ENCODE data around the gene LRRC41. TPM values are rescaled to one million over a fixed set of nuclear protein-coding genes. Genes with fewer than 3 reads are reported as not detected.
"Not testable (repeated sequence)": the region's sequence is repeated elsewhere in the genome, so short reads cannot be mapped to it uniquely, and the experiment has no call there.

Gene LRRC41
- total and polyA plus RNA-seq, 12 donors = 15.4 to 52.5 (median 41.7) TPM

DNA sequence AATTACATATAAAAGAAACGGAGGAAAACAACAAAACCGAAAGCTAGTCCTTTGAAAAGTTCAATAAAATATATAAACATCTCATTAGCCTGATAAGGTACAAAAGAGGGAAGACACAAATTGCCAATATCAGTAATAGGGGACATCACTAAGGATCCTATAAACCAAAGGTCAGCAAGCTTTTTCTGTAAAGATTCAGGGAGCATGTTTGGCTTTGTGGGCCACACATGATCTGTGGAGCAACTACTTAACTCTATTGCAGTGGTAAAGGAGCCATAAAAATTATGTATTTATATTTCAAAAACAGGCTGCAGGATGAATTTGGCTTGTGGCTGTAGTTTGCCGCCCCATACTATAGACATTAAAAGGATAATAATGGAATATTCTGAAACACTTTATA lies 31.7 kb upstream of the LRRC41 start:
- Histone ChIP-seq H3K9me3 (no peaks in the 10 kb centered on the region), H3K27me3 (no peaks in the 10 kb centered on the region), H3K4me1 (peaks cover 0 to 7% (median 5%) of the 10 kb centered on the region in 9 donors), H3K4me3 (no peak overlapping the region), H3K27ac (no peak overlapping the region), H3K36me3 (no peaks in the 10 kb centered on the region)
- TF ChIP-seq, protein P1, sequence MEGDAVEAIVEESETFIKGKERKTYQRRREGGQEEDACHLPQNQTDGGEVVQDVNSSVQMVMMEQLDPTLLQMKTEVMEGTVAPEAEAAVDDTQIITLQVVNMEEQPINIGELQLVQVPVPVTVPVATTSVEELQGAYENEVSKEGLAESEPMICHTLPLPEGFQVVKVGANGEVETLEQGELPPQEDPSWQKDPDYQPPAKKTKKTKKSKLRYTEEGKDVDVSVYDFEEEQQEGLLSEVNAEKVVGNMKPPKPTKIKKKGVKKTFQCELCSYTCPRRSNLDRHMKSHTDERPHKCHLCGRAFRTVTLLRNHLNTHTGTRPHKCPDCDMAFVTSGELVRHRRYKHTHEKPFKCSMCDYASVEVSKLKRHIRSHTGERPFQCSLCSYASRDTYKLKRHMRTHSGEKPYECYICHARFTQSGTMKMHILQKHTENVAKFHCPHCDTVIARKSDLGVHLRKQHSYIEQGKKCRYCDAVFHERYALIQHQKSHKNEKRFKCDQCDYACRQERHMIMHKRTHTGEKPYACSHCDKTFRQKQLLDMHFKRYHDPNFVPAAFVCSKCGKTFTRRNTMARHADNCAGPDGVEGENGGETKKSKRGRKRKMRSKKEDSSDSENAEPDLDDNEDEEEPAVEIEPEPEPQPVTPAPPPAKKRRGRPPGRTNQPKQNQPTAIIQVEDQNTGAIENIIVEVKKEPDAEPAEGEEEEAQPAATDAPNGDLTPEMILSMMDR (IDR thresholded peaks at IDR 0.05) = no peak
- intact Hi-C loops (cut with DNase I) = no loop called here
- no peak for ATAC-seq
- WGBS, 2 donors = 94 to 96% methylated on average over 3 of the region's 3 CpGs
- DNase-seq = no peak

DNA sequence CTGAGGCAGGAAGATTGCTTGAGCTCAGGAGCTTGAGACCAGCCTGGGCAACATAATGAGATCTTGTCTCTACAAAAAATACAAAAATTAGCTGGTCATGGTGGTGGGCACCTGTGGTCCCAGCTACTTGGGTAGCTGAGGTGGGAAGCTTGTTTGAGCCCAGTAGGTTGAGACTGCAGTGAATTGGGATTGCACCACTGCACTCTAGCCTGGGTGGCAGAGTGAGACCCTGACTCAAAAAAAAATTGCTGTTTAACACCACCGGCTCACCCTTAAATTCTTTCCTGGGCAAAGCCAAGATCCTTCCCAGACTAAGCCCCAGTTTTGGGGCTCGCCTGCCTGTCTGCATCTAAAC lies 30.6 kb upstream of the LRRC41 start:
- Histone ChIP-seq H3K9me3 (no peaks in the 10 kb centered on the region), H3K36me3 (no peaks in the 10 kb centered on the region), H3K4me3 (no peak overlapping the region), H3K27ac (no peak overlapping the region), H3K27me3 (no peaks in the 10 kb centered on the region), H3K4me1 (no peaks in the 10 kb centered on the region)
- TF ChIP-seq, protein P1 (IDR thresholded peaks at IDR 0.05) = no peak
- 84 to 85% methylated on average over 2 of the region's 2 CpGs for WGBS, 2 donors
- no peak for DNase-seq
- intact Hi-C loops (cut with DNase I) = no loop called here
- ATAC-seq = no peak

DNA sequence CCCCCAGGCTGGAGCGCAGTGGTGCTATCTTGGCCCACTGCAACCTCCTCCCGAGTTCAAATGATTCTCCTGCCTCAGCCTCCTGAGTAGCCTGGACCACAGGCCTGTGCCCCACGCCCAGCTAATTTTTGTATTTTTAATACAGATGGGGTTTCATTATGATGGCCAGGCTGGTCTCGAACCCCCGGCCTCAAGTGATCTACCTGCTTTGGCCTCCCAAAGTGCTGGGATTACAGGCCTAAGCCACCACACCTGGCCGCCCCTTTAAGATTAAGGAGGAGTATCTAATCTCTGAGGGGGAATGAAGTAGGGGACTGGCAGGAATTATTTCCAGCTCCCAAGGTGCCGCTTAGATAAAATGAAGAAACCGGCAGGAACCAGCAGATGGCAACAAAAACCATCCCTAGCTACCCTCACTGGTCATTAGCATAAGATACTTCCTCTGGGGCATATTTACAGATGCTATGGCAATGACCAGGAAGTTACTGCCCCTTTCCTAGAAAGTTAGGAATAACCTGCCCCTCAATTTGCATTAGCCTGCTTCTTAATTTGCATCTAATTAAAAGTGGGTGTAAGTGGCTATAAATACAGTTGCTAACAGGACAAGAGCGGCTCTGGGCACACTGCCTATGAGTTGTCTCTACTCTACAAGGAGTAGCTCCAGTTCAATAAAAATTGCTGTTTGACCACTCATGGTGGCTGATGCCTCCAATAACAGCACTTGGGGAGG lies 30.0 kb upstream of the LRRC41 start:
- no peak overlapping the region for H3K4me3 ChIP-seq
- WGBS, 2 donors = 74 to 76% methylated on average over 9 of the region's 9 CpGs
- no peak overlapping the region for H3K27ac ChIP-seq
- TF ChIP-seq, protein P1 (IDR thresholded peaks at IDR 0.05) = peak in 2 of 9 donors; percentile 20 to 35
- H3K4me1 ChIP-seq = no peaks in the 10 kb centered on the region
- intact Hi-C loops (cut with DNase I) = no loop called here
- peak in 1 of 8 donors; percentile 38 for ATAC-seq
- H3K27me3 ChIP-seq = no peaks in the 10 kb centered on the region
- H3K9me3 ChIP-seq = no peaks in the 10 kb centered on the region
- DNase-seq = no peak
- H3K36me3 ChIP-seq = no peaks in the 10 kb centered on the region

DNA sequence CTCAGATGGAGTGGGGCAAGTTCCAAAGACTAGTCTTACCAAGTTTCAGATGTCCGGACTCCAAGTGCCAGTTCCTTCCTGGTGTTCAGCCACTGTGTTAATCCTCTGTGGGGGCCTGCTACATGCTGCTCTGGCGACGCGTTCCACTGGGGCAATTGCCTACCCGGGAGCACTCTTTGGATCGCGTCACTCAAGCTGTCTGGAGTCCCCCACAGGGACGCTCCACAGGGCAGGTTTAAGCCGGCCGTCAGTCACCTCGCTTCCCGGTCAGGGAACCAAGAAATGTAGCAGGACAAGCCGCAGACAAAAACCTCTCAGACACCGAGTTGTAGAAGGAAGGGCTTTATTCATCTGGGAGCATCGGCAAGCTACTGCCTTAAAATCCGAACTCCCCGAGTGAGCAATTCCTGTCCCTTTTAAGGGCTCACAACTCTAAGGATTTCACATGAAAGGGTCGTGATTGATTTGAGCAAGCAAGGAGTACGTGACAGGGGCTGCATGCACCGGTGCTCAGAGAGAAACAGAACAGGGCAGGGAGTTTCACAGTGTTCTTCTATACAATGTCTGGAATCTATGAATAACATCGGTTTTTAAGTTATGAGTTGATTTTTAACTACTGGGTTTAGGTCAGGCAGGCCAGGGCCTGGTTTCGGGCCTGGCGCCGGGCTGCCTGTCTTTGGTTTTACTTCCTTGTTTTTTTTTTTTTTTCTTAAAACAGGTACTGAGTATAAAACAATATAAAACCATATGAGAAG lies 28.5 kb upstream of the LRRC41 start:
- H3K4me1 ChIP-seq; H3K27me3 ChIP-seq; H3K36me3 ChIP-seq; H3K4me3 ChIP-seq; ATAC-seq; DNase-seq; intact Hi-C loops (cut with DNase I); H3K27ac ChIP-seq; H3K9me3 ChIP-seq: not testable (repeated sequence)
- WGBS, 2 donors = 81 to 82% methylated on average over 24 of the region's 24 CpGs

DNA sequence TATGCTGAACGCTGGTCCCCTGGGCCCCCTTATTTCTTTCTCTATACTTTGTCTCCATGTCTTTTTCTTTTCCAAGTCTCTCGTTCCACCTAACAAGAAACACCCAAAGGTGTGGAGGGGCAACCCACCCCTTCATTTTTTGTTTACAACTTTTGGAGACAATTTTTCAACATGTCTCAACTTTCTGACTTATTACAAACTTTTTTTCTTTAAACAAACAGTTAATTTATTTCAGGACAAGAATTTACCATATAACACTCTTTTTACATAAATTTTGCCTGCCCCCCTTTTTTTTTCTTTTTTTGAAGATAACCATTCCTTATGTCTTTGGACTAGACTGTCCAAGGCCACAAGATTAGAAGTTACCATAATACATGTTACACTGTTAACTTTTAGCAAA lies 27.0 kb upstream of the LRRC41 start:
- H3K4me1 ChIP-seq; H3K27me3 ChIP-seq; H3K4me3 ChIP-seq; ATAC-seq; H3K27ac ChIP-seq; DNase-seq; H3K9me3 ChIP-seq; intact Hi-C loops (cut with DNase I); H3K36me3 ChIP-seq: not testable (repeated sequence)
- WGBS, 2 donors = 80 to 91% methylated on average over 2 of the region's 2 CpGs

DNA sequence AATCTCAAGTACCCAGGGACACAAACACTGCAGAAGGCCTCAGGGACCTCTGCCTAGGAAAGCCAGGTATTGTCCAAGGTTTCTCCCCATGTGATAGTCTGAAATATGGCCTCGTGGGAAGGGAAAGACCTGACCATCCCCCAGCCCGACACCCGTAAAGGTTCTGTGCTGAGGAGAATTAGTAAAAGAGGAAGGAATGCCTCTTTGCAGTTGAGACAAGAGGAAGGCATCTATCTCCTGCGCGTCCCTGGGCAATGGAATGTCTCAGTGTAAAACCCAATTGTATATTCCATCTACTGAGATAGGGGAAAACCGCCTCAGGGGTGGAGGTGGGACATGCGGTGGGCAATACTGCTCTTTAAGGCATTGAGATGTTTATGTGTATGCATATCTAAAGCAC lies 26.4 kb upstream of the LRRC41 start:
- intact Hi-C loops (cut with DNase I); H3K36me3 ChIP-seq; H3K27ac ChIP-seq; H3K4me1 ChIP-seq; H3K4me3 ChIP-seq; ATAC-seq; H3K9me3 ChIP-seq; DNase-seq; H3K27me3 ChIP-seq: not testable (repeated sequence)
- WGBS, 2 donors = 59 to 65% methylated on average over 4 to 7 of the region's 7 CpGs

DNA sequence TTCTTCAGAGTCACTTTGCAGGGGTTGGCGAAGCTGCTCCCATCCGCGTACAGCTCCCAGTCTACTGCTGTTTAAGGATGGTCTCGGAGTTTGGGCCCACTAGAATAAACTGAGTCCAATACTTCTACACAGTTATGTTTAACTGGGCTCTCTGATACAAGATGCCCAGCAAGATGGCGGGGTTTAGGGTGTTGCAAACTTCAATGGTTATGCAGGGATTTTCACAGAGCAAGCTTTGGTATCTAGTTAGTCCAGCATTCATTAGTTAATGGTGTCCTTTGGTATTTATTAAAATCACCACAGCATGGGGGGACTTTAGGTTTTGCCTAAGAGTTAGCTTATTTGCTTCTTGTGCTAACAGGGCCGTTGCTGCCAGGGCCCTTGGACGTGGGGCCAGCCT lies 24.8 kb upstream of the LRRC41 start:
- intact Hi-C loops (cut with DNase I); H3K36me3 ChIP-seq; ATAC-seq; H3K9me3 ChIP-seq; H3K27ac ChIP-seq; H3K27me3 ChIP-seq; DNase-seq; H3K4me1 ChIP-seq; H3K4me3 ChIP-seq: not testable (repeated sequence)
- 94% methylated on average over 7 of the region's 7 CpGs for WGBS, 2 donors

DNA sequence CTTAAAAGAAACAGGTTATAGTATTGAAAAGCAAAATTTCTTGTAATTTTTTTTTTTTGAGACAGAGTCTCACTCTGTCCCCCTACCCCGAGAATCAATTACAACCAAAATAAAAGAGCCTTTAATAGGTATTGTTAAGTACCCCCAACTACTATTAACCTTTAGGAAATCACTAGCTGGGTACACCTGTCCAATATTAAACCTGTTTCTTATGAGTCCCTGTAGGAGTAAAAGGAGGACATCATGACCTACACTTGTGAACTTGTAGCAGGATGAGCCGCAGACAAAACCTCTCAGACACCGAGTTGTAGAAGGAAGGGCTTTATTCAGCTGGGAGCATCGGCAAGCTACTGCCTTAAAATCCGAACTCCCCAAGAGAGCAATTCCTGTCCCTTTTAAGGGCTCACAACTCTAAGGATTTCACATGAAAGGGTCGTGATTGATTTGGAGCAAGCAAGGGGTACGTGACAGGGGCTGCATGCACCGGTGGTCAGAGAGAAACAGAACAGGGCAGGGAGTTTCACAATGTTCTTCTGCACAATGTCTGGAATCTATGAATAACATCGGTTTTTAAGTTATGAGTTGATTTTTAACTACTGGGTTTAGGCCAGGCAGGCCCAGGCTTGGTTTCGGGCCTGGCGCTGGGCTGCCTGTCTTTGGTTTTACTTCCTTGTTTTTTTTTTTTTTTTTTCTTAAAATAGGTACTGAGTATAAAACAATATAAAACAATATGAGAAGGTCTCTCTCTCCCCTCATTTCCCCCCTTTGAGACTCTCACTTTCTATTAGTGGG lies 22.1 kb upstream of the LRRC41 start:
- H3K36me3 ChIP-seq; H3K4me1 ChIP-seq; H3K27ac ChIP-seq; H3K4me3 ChIP-seq; intact Hi-C loops (cut with DNase I); ATAC-seq; DNase-seq; H3K27me3 ChIP-seq; H3K9me3 ChIP-seq: not testable (repeated sequence)
- WGBS, 2 donors = 93 to 97% methylated on average over 11 of the region's 11 CpGs
